ENCODE measurements around the gene CNTNAP1.

DNA sequence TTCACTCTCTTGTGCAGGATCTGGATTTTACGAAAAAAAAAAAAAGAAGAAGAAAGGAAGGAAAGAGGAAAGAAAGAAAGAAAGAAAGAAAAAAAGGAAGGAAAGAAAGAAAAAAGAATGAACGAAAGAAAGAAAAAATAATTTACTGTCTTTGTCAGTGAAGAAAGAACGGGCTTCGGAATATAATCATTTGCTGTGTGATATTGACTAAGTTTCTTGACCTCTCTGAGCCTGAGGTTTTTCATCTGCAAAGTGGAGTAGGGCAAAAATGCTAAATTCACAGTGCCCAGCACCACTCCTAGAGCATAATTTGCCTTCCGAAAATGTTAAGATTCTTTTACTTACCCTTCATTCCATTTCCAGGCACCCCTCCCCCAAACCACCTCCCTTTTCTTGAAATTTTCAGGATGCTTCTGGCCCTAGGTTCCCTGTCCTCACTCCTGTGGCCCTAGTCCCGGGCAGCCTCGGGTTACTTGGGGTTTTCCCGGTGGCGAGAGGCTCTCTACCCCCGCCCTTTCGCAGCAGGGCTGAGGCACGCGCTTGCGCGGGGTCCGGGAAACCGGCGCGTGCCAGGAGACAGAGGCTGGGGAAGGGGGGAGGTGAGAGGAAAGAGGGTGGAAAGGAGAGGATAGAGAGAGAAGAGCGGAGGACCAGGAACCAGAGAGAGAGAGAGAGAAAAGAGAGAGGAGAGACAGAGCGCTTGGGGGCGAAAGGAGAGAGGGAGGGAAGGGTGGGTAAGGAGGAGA lies at the start of gene CNTNAP1:
- TF ChIP-seq CTCF (IDR thresholded peaks at IDR 0.05) = no peak
- TF ChIP-seq POLR2A (IDR thresholded peaks at IDR 0.05) = no peak
